ENCODE results near the gene HEBP1.

- TF ChIP-seq EZH2 (IDR thresholded peaks at IDR 0.05) (no peak), CTCF (IDR thresholded peaks at IDR 0.05) (no peak)
Observed at GRCh38 chr12:12946686-12947355, 53.2 kb downstream of the HEBP1 start.
